ENCODE results near the gene GUCD1.
A peak's percentile ranks its signal among the peaks of the same experiment; 100 is the strongest.

Gene GUCD1

GRCh38 chr22:24589518-24590030 is 34.6 kb upstream of the GUCD1 start:
- DNase-seq, result no peak

- no peak for DNase-seq
Measured at GRCh38 chr22:24588757-24589481, 34.0 kb upstream of the GUCD1 start.

GRCh38 chr22:24588381-24588756 is 33.4 kb upstream of the GUCD1 start:
- DNase-seq, result no peak

- DNase-seq, result no peak
Measured at GRCh38 chr22:24587948-24588347, 33.0 kb upstream of the GUCD1 start.

GRCh38 chr22:24587251-24587650 is 32.3 kb upstream of the GUCD1 start:
- no peak for DNase-seq

- DNase-seq, result no peak
Measured at GRCh38 chr22:24585927-24586546, 31.1 kb upstream of the GUCD1 start.

GRCh38 chr22:24585461-24585860 is 30.5 kb upstream of the GUCD1 start:
- no peak for DNase-seq

GRCh38 chr22:24584871-24585411 is 30.0 kb upstream of the GUCD1 start:
- no peak for DNase-seq

- DNase-seq, result no peak
Measured at GRCh38 chr22:24584166-24584790, 29.3 kb upstream of the GUCD1 start.

- DNase-seq, result peak in 2 of 3 experiments; percentile 67 to 75
Measured at GRCh38 chr22:24583221-24584165, 28.6 kb upstream of the GUCD1 start.

- DNase-seq, result no peak
Measured at GRCh38 chr22:24582056-24582814, 27.3 kb upstream of the GUCD1 start.

- no peak for DNase-seq
Measured at GRCh38 chr22:24580276-24580675, 25.3 kb upstream of the GUCD1 start.

- DNase-seq, result no peak
Measured at GRCh38 chr22:24579258-24579601, 24.3 kb upstream of the GUCD1 start.

- peak in 1 of 3 experiments; percentile 2 for DNase-seq
Measured at GRCh38 chr22:24578355-24579257, 23.7 kb upstream of the GUCD1 start.

GRCh38 chr22:24576778-24577177 is 21.8 kb upstream of the GUCD1 start:
- no peak for DNase-seq

- DNase-seq, result no peak
Measured at GRCh38 chr22:24571266-24571665, 16.3 kb upstream of the GUCD1 start.

- DNase-seq, result no peak
Measured at GRCh38 chr22:24567668-24568067, 12.7 kb upstream of the GUCD1 start.

- peak in 1 of 3 experiments; percentile 48 for DNase-seq
Measured at GRCh38 chr22:24566899-24567511, 12.1 kb upstream of the GUCD1 start.

- no peak for DNase-seq
Measured at GRCh38 chr22:24565077-24565476, 10.1 kb upstream of the GUCD1 start.

GRCh38 chr22:24564376-24565058 is 9.6 kb upstream of the GUCD1 start:
- no peak for DNase-seq

Data from NCI-H1417 (cell line).